Peyer's patch (tissue), 4 donors: Measurements from ENCODE around the gene MRPL30. TPM values are rescaled to one million over a fixed set of nuclear protein-coding genes. Genes with fewer than 3 reads are reported as not detected.
"Not testable (repeated sequence)": the region's sequence is repeated elsewhere in the genome, so short reads cannot be mapped to it uniquely, and the experiment has no call there.

Experiments used
- DNase-seq, 3 donors: peaks; one replicate each; pipeline ENCODE4 v3.0.0-alpha.2; 2017 to 2019
- H3K27ac ChIP-seq, 4 donors: fragments of 200-600 bp; sonication (generic); one replicate each; pipeline ENCODE4 v1.5.1; 2016 to 2019
- H3K27me3 ChIP-seq, 2 donors: fragments of 200-600 bp; sonication (generic); one replicate each; pipeline ENCODE4 v1.5.1; 2019
- H3K36me3 ChIP-seq, 3 donors: fragments of 200-600 bp; sonication (generic); one replicate each; pipeline ENCODE4 v1.5.1; 2016 to 2019
- H3K4me1 ChIP-seq, 4 donors: fragments of 200-600 bp; sonication (generic); one replicate each; pipeline ENCODE4 v1.5.1; 2016 to 2019
- H3K4me3 ChIP-seq, 4 donors: fragments of 200-600 bp; sonication (generic); 1 replicate in 3 of 4; 2 replicates in 1 of 4; pipeline ENCODE4 v1.5.1; 2016 to 2019; ENCODE audit warnings: mild to moderate bottlenecking in 1 of 4
- H3K9me3 ChIP-seq, 4 donors: fragments of 200-600 bp; sonication (generic); one replicate each; pipeline ENCODE4 v1.5.1; 2016 to 2019; ENCODE audit warnings: mild to moderate bottlenecking in 1 of 4
- CTCF ChIP-seq, 6 experiments: fragments of 450-650 bp in 4 of 6; fragments of 200-600 bp in 2 of 6; sonication (generic) in 1 of 6; IDR thresholded peaks; one replicate each; pipeline ENCODE4 v1.5.1; 2017 to 2019; ENCODE audit warnings: antibody characterized with exemption in 6 of 6, mild to moderate bottlenecking in 3 of 6, moderate library complexity in 1 of 6
- POLR2A ChIP-seq, 2 donors: fragments of 450-650 bp; IDR thresholded peaks; one replicate each; pipeline ENCODE4 v1.5.1; 2017; ENCODE audit warnings: antibody characterized with exemption in 2 of 2, mild to moderate bottlenecking in 2 of 2, moderate library complexity in 2 of 2
- total RNA-seq, 4 donors: library from RNA; depleted of rRNA; stranded (reverse); fragments of >200 nt; gene quantifications; one replicate each; pipeline ENCODE4 v1.1.0, GENCODE V29; 2016

The MRPL30 gene
- total RNA-seq, 4 donors from 2014 or later = 17.1 to 38.0 (median 23.8) TPM

GRCh38 chr2:99201959-99202678, 21.1 kb downstream of the MRPL30 start:
- Histone ChIP-seq H3K4me1 (no peaks in the 10 kb centered on the region), H3K36me3 (peaks cover 0 to 5% (median 0%) of the 10 kb centered on the region in 3 donors), H3K4me3 (no peak overlapping the region), H3K27ac (no peak overlapping the region), H3K27me3 (no peaks in the 10 kb centered on the region), H3K9me3 (no peaks in the 10 kb centered on the region)
- DNase-seq = no peak
- no peak for TF ChIP-seq POLR2A (IDR thresholded peaks at IDR 0.05)
- TF ChIP-seq CTCF (IDR thresholded peaks at IDR 0.05) = no peak

GRCh38 chr2:99205491-99205890, 24.5 kb downstream of the MRPL30 start:
- H3K4me1 ChIP-seq = no peaks in the 10 kb centered on the region

GRCh38 chr2:99216096-99216495, 35.1 kb downstream of the MRPL30 start:
- Histone ChIP-seq H3K4me1 (no peaks in the 10 kb centered on the region), H3K4me3 (no peak overlapping the region), H3K9me3 (no peaks in the 10 kb centered on the region), H3K27ac (no peak overlapping the region), H3K36me3 (no peaks in the 10 kb centered on the region), H3K27me3 (no peaks in the 10 kb centered on the region)
- no peak for TF ChIP-seq CTCF (IDR thresholded peaks at IDR 0.05)
- TF ChIP-seq POLR2A (IDR thresholded peaks at IDR 0.05) = no peak
- DNase-seq = no peak

More at GRCh38 chr2:99205491-99205890, 24.5 kb downstream of the MRPL30 start:
- Histone ChIP-seq H3K4me3 (no peak overlapping the region), H3K9me3 (no peaks in the 10 kb centered on the region), H3K36me3 (no peaks in the 10 kb centered on the region), H3K27ac (no peak overlapping the region), H3K27me3 (no peaks in the 10 kb centered on the region)
- no peak for DNase-seq
- TF ChIP-seq POLR2A (IDR thresholded peaks at IDR 0.05) (no peak), CTCF (IDR thresholded peaks at IDR 0.05) (no peak)

DNA sequence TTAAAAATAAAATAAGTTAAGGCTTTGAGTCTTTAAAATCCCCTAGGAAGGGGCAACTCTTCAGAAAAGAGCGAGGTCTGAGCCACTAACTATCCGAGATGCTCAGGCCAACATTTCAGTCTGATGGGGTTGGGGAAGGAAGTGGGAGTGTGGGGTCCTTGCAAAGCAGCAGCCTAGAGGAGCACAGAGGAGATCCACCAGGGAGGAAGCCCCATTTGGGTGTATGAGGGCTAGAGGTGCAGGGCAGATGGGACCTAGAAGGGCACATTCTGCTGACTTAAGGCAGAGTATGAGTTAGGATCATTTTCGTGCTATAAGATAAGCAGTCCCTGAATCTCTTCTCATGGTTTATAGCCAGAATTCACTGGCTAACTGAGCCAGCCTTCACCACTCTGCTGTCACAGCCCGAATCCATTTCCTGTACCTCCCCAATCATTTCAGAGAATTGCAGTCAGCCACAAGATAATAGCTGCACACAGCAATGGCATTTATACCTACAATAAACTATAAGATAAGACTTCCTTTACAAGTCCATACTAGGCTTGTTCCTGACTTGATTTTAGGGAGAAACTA, 37.0 kb downstream of the MRPL30 start:
- Histone ChIP-seq H3K9me3 (no peaks in the 10 kb centered on the region), H3K27me3 (no peaks in the 10 kb centered on the region), H3K4me1 (no peaks in the 10 kb centered on the region), H3K27ac (no peak overlapping the region), H3K36me3 (no peaks in the 10 kb centered on the region), H3K4me3 (no peak overlapping the region)
- TF ChIP-seq POLR2A (IDR thresholded peaks at IDR 0.05) (no peak), CTCF (IDR thresholded peaks at IDR 0.05) (no peak)
- DNase-seq = no peak

DNA sequence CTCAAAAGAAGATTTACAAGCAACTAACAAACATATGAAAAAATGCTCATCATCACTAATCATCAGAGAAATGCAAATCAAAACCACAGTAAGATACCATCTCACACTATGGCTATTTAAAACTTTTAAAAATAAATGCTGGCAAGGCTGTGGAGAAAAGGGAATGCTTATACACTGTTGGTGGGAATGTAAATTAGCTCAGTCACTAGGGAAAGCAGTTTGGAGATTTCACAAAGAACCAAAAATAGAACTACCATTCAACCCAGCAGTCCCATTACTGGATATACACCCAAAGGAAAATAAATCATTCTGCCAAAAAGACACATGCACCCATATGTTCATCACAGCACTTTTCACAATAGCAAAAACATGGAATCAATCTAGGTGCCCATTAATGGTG, 52.2 kb downstream of the MRPL30 start:
- not testable (repeated sequence) for H3K4me3 ChIP-seq, DNase-seq, H3K4me1 ChIP-seq, H3K27me3 ChIP-seq, H3K36me3 ChIP-seq, H3K9me3 ChIP-seq, H3K27ac ChIP-seq

GRCh38 chr2:99238599-99238998, 57.6 kb downstream of the MRPL30 start:
- Histone ChIP-seq H3K36me3 (no peaks in the 10 kb centered on the region), H3K4me1 (no peaks in the 10 kb centered on the region), H3K27ac (no peak overlapping the region), H3K27me3 (no peaks in the 10 kb centered on the region), H3K4me3 (no peak overlapping the region), H3K9me3 (no peaks in the 10 kb centered on the region)
- DNase-seq = no peak
- TF ChIP-seq POLR2A (IDR thresholded peaks at IDR 0.05) (no peak), CTCF (IDR thresholded peaks at IDR 0.05) (no peak)
